Spinal cord (tissue), 10 donors: ENCODE measurements around the gene KIAA0232. TPM values are rescaled to one million over a fixed set of nuclear protein-coding genes. Genes with fewer than 3 reads are reported as not detected.

Source experiments
- DNase-seq, 6 donors: peaks; one replicate each; pipeline versions ENCODE4 v3.0.0 to v3.0.0-alpha.2; 2013 to 2015; ENCODE audit warnings: low spot score in 6 of 6, low read depth in 4 of 6
- H3K27ac ChIP-seq: one replicate; pipeline ENCODE4 v1.5.1; 2013; ENCODE audit warnings: low read depth, low read length, control low read depth
- H3K27me3 ChIP-seq: one replicate; pipeline ENCODE4 v1.6.1; 2013; ENCODE audit warnings: low read length; ENCODE audit not compliant: control insufficient read depth, insufficient read depth
- H3K36me3 ChIP-seq: one replicate; pipeline ENCODE4 v1.6.1; 2013; ENCODE audit warnings: low read length; ENCODE audit not compliant: control insufficient read depth, insufficient read depth
- H3K4me1 ChIP-seq: one replicate; pipeline ENCODE4 v1.6.1; 2013; ENCODE audit warnings: low read length; ENCODE audit not compliant: control insufficient read depth, insufficient read depth
- H3K4me3 ChIP-seq: one replicate; pipeline ENCODE4 v1.5.1; 2013; ENCODE audit warnings: low read depth, low read length, control low read depth
- H3K9me3 ChIP-seq: one replicate; pipeline ENCODE4 v1.6.1; 2013; ENCODE audit warnings: low read length; ENCODE audit not compliant: control insufficient read depth, insufficient read depth
- WGBS: methylation state at CpG from one replicate; pipeline ENCODE4 v1.1.5; 2013; ENCODE audit warnings: missing lambda C conversion rate; ENCODE audit not compliant: insufficient coverage; 5-methylcytosine and 5-hydroxymethylcytosine counted together
- polyA plus RNA-seq, 2 donors: library from polyadenylated mRNA; unstranded; fragments of 120-200 nt; gene quantifications; one replicate each; pipeline ENCODE4 v1.2.1, GENCODE V29; 2013; ENCODE audit not compliant: insufficient read length in 2 of 2
- total RNA-seq, 2 donors: library from RNA; depleted of rRNA in 1 of 2; stranded (reverse); fragments of 120-200 nt in 1 of 2; fragments of >200 nt in 1 of 2; gene quantifications; one replicate each; pipeline versions ENCODE4 v1.2.3 to v1.2.4, GENCODE V29; 2013 to 2014
- donor health status: healthy.

KIAA0232 gene
- total and polyA plus RNA-seq, 4 donors: 34.8 to 59.9 (median 45.7) TPM

- no peaks in the 10 kb centered on the region for H3K27me3 ChIP-seq
- no peak overlapping the region for H3K27ac ChIP-seq
- H3K9me3 ChIP-seq: no peaks in the 10 kb centered on the region
- H3K36me3 ChIP-seq: peaks cover 22% of the 10 kb centered on the region
- WGBS: 72% methylated on average over 4 of the region's 4 CpGs
- H3K4me3 ChIP-seq: no peak overlapping the region
- H3K4me1 ChIP-seq: no peaks in the 10 kb centered on the region
- no peak for DNase-seq
Measured at GRCh38 chr4:6839579-6839978, 57.1 kb downstream of the KIAA0232 start.

DNA sequence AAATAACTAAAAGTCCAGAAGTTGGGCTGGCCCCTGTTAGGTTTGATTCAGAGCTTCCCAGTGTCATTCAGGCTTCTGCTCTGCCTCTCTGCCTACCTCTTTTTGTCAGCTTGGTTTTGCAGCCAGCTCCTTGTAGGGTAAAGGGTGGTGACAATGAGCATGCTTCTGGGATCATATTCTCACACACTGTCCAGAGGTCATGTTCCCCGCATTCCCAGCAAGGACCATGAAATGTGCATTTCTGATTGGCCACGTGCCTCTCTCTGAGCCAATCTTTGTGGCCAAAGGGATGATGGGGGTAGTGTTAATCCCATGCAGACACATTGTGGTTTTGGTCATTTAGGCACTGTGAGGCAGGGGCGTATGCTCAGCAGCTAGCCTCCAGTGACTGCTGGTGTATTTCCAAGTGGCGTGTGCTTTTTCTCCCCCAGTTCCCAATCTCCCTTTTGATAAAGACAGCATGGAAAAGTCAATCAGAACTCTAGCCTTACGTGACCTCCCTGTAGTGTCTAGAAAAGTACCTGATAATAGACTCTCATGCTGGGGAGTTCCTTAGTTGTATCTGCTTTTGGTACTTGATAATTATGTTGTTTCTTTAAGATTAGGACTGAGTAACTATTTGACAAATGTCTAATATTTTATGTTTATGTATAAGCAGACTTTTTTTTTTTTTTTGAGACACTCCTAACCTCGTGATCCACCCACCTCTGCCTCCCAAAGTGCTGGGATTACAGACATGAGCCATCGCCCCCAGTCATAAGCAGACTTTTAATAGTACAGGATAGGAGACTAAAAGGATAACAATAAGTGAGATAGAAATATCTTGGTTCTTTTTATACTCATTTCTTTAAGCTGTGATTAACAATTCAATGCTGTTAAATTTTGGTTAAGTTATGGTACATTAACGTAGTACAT is 57.8 kb downstream of the KIAA0232 start:
- Histone ChIP-seq H3K36me3 (peaks cover 27% of the 10 kb centered on the region), H3K27ac (no peak overlapping the region), H3K9me3 (no peaks in the 10 kb centered on the region), H3K4me3 (no peak overlapping the region), H3K4me1 (no peaks in the 10 kb centered on the region), H3K27me3 (no peaks in the 10 kb centered on the region)
- 38% methylated on average over 2 of the region's 8 CpGs for WGBS
- DNase-seq: no peak

- Histone ChIP-seq H3K9me3 (no peaks in the 10 kb centered on the region), H3K36me3 (peaks cover 26% of the 10 kb centered on the region), H3K4me1 (peaks cover 5% of the 10 kb centered on the region), H3K27me3 (no peaks in the 10 kb centered on the region), H3K4me3 (no peak overlapping the region), H3K27ac (no peak overlapping the region)
- no peak for DNase-seq
- no CpG with 5 or more reads among the region's 1 CpG for WGBS
Measured at GRCh38 chr4:6845027-6845426, 62.5 kb downstream of the KIAA0232 start.

- WGBS: 96% methylated on average over 4 of the region's 6 CpGs
- H3K4me1 ChIP-seq: peaks cover 5% of the 10 kb centered on the region
Measured at GRCh38 chr4:6845574-6845973, 63.0 kb downstream of the KIAA0232 start.

GRCh38 chr4:6847178-6847577 is 64.7 kb downstream of the KIAA0232 start:
- Histone ChIP-seq H3K9me3 (no peaks in the 10 kb centered on the region), H3K27ac (no peak overlapping the region), H3K27me3 (no peaks in the 10 kb centered on the region), H3K4me1 (peaks cover 5% of the 10 kb centered on the region), H3K4me3 (no peak overlapping the region), H3K36me3 (peaks cover 26% of the 10 kb centered on the region)
- DNase-seq: peak in 2 of 6 donors; percentile 42 to 61
- WGBS: 33% methylated on average over 1 of the region's 2 CpGs

More at GRCh38 chr4:6845574-6845973, 63.0 kb downstream of the KIAA0232 start:
- no peaks in the 10 kb centered on the region for H3K9me3 ChIP-seq
- no peak overlapping the region for H3K4me3 ChIP-seq
- H3K27ac ChIP-seq: no peak overlapping the region
- no peaks in the 10 kb centered on the region for H3K27me3 ChIP-seq
- H3K36me3 ChIP-seq: peaks cover 26% of the 10 kb centered on the region
- no peak for DNase-seq

DNA sequence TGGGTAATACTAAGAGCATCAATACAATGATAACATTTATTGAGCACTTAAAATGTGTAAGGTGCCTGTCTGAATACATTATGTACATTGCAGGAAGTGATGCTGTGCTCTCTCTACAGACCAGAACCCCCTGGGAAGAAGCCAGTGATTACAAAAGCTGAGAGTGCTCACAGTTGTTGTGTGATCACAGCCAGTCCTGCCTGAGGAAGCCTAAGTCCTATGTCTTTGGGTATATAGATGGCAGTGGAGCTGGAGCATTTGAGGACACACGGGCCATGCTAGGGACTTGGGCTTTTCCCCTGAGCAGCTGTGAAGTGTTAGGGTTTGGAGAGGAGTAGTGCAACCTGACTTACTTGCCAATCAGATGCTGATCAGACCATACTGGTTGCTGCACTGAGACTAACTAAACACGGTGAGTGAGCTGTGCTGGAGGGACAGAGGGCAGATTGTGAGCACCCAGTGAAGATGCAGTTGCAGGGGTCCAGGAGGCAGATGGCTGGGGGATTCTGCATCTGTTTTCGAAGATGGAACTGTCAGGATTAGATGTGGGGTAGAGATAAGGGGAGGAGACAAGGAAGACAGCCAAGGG is 66.3 kb downstream of the KIAA0232 start:
- no peaks in the 10 kb centered on the region for H3K9me3 ChIP-seq
- no peaks in the 10 kb centered on the region for H3K27me3 ChIP-seq
- H3K36me3 ChIP-seq: peaks cover 25% of the 10 kb centered on the region
- H3K27ac ChIP-seq: no peak overlapping the region
- WGBS: 85% methylated on average over 3 of the region's 3 CpGs
- peak in 2 of 6 donors; percentile 1 to 48 for DNase-seq
- no peak overlapping the region for H3K4me3 ChIP-seq
- peaks cover 5% of the 10 kb centered on the region for H3K4me1 ChIP-seq

DNA sequence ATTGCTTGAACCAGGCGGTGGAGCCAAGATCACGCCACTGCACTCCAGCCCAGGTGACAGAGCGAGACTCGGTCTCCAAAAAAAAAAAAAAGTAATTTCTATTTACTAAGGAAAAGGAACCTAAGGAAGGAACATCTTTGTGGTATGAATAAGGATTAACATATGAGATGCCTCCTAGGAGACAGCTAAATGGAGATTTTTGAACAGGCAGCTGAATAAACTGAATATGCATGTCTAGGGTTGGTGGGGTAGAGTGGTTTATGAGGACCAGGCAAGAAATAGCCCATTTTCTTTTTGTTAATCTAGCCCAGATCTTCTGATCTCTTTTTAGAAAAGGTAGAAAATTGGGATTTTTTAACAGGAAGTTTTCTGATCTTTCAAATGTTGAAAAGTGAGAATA is 67.2 kb downstream of the KIAA0232 start:
- no peak overlapping the region for H3K4me3 ChIP-seq
- no peaks in the 10 kb centered on the region for H3K27me3 ChIP-seq
- no CpG with 5 or more reads among the region's 4 CpGs for WGBS
- no peaks in the 10 kb centered on the region for H3K9me3 ChIP-seq
- DNase-seq: no peak
- no peak overlapping the region for H3K27ac ChIP-seq
- peaks cover 18% of the 10 kb centered on the region for H3K36me3 ChIP-seq
- H3K4me1 ChIP-seq: peaks cover 5% of the 10 kb centered on the region

DNA sequence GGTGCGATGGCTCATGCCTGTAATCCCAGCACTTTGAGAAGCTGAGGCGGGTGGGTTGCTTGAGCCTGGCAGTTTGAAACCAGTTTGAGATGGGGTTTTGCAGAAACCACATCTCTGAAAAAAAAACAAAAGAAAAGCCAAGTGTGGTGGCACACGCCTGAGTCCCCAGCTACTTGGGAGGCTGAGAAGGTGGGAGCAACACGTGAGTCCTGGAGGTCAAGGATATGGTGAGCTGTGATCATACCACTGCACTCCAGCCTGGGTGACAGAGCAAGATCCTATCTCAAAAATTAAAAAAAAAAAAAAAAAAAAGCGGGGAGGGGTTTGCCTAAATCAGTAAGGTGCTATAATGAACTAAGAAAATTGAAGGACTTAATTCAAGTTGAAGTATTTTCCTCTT is 68.9 kb downstream of the KIAA0232 start:
- Histone ChIP-seq H3K27ac (no peak overlapping the region), H3K27me3 (no peaks in the 10 kb centered on the region), H3K4me1 (peaks cover under 1% of the 10 kb centered on the region), H3K4me3 (no peak overlapping the region), H3K36me3 (peaks cover 12% of the 10 kb centered on the region), H3K9me3 (no peaks in the 10 kb centered on the region)
- WGBS: 100% methylated on average over 2 of the region's 5 CpGs
- no peak for DNase-seq

DNA sequence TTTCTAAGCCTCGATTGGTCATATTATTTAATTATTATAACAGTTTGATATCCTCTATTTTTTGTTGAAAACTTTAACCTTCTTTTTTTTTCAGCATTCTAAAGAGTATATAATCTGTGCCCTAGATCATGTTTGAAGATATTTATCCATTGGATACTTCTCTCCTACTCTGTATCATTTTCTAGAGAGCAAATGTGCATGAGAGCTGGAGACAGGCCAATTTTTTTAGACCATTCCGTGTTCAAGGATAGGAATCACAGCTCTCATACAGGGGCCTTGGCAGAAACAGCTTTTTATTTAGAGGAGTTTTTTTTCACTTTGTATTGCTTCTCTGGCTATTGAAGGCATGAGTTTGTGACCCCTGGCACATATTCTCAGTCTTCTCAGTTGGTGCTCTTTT is 69.4 kb downstream of the KIAA0232 start:
- peaks cover 12% of the 10 kb centered on the region for H3K36me3 ChIP-seq
- H3K4me3 ChIP-seq: no peak overlapping the region
- no peaks in the 10 kb centered on the region for H3K9me3 ChIP-seq
- no peak for DNase-seq
- H3K27me3 ChIP-seq: no peaks in the 10 kb centered on the region
- H3K4me1 ChIP-seq: no peaks in the 10 kb centered on the region
- no peak overlapping the region for H3K27ac ChIP-seq
- no CpG with 5 or more reads among the region's 2 CpGs for WGBS

DNA sequence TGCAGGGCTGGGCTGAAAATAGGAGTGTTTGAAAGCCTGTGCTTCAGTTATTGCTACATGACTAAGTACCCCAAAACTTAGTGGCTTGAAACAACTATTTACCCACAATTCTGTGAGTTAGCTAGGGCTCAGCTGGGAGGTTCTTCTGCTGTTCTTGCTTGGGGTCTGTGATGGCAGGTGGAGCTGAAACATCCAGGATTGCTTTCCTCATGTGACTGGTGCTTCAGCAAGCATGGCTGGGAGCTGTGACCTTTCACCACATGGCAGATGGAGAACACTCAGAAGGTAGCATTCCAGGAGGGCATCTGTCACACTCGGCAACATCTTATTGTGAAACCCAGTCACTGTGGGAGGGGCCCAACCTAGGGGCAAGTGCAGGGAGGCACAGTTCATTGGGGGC is 70.1 kb downstream of the KIAA0232 start:
- H3K27ac ChIP-seq: no peak overlapping the region
- no peak overlapping the region for H3K4me3 ChIP-seq
- WGBS: 33% methylated on average over 1 of the region's 1 CpG
- H3K36me3 ChIP-seq: peaks cover 12% of the 10 kb centered on the region
- H3K9me3 ChIP-seq: no peaks in the 10 kb centered on the region
- H3K4me1 ChIP-seq: no peaks in the 10 kb centered on the region
- no peaks in the 10 kb centered on the region for H3K27me3 ChIP-seq
- no peak for DNase-seq
